Stimulated activated CD4-positive, alpha-beta T cell treated with anti-CD3 and anti-CD28 coated beads, TNF-alpha, amount 100 ng/mL, for 48 hours (primary cell): ENCODE results near the gene TACC2.
"Not testable (repeated sequence)": the region's sequence is repeated elsewhere in the genome, so short reads cannot be mapped to it uniquely, and the experiment has no call there.

Experiments
- DNase-seq, 3 donors: peaks; one replicate each; pipeline ENCODE4 v3.0.0-alpha.2; 2020; ENCODE audit warnings: low read depth in 3 of 3

TACC2 gene

DNA sequence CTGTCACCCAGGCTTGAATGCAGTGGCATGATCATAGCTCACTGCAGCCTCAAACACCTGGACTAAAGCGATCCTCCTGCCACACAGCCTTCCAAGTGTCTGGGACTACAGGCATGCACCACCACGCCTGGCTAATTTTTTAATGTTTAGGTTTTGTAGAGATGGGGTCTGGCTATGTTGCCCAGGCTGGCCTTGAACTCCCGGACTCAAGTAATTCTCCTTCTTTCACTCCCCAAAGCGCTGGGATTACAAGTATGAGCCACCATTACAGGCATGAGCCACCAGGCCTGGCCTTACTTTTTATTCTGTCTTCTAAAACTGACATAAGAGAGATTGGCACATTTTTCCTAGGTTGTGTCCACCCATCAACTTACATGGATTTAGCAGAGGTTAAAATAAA lies 33.3 kb downstream of the TACC2 start:
- DNase-seq, result no peak

DNA sequence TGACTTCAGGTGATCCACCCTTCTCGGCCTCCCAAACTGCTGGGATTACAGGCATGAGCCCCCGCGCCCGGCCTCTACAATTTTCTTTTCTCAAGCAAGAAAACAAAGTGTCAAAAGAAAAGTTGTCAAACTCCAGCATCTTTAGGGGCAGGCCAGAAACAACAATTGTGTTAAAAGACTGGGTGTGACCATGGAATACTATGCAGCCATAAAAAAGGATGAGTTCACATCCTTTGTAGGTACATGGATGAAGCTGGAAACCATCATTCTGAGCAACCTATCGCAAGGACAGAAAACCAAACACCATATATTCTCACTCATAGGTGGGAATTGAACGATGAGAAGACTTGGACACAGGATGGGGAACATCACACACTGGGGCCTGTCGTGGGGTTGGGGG lies 34.3 kb downstream of the TACC2 start:
- not testable (repeated sequence) for DNase-seq

DNA sequence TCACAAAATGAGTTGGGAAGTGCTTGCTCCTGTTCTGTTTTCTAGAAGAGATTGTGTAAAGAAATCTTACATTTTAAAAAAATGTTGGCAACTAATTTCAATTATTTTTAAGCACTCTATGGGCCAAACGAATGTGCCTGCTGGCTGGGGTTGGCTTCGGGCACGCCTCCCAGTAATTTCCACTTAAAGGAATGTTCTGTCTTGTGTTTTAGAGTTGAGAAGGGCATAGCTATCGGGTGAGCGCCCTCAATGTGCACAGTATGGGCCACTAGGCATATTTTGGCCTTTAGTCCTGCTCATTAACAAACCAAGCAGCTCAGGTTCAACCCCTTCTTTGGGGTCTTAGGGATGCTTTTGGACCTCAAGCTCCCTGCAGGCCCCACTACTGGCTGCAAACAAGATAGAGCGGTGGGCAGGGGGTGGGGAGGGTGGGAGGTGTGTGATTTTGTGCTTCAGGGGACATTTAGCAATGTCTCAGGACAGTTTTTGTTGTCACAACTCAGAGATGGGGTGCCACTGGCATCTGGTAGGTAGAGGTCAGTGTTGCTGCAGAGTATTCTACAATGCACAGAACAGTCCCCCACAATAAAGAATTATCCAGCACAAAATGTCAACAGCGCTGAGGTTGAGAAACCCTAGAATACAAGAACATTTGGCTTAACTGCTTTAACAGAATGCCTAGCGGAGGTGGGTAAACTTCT lies 40.7 kb downstream of the TACC2 start:
- no peak for DNase-seq

DNA sequence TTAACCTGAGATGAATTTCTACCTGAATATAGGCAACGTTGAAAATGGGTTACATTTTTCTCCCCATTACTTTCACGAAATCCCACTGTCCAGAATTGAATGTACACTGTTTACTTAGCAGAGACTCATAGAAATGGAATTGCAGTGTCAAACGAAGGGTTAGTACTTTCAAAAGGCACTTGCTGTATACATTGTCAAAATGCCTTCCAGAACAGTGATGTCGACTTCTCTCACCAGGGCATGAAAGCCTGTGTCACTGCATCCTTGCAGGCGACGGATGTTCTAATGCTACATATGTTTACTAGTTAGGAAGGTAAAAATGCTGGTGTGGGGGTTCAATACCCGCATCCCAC lies 41.2 kb downstream of the TACC2 start:
- no peak for DNase-seq

DNA sequence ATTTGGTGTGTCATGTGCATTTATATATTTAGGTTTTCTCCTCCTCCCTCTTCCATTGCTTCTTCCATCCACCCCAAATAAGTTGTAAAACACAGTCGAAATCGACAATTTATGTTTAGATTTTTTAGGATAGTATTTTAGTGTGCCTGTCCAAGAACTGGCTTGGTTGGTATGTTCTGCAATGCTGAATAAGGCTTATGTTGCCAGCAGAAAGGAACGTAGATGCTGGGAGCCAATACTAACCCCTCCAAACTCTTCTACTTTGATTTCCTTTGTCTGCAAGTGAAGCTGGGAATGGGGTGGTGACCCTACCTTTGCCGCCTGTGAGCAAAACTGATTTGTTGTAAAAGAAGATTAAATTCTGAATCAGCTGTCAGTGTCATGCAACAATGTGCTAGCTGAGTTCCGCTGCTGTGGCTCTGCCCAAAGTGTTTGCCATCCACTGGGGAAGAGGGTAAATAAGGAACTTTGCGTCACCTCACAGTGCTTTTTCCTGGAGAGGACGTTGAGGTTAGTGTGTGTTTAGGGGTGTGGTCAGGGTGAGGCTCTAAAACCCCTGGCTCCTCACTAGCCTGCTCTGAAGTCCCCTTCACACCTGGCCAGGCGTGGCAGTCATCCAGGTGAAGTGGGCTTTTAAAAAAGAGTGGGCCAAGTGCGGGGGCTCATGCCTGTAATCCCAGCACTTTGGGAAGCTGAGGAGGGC lies 44.4 kb downstream of the TACC2 start:
- DNase-seq, result no peak

DNA sequence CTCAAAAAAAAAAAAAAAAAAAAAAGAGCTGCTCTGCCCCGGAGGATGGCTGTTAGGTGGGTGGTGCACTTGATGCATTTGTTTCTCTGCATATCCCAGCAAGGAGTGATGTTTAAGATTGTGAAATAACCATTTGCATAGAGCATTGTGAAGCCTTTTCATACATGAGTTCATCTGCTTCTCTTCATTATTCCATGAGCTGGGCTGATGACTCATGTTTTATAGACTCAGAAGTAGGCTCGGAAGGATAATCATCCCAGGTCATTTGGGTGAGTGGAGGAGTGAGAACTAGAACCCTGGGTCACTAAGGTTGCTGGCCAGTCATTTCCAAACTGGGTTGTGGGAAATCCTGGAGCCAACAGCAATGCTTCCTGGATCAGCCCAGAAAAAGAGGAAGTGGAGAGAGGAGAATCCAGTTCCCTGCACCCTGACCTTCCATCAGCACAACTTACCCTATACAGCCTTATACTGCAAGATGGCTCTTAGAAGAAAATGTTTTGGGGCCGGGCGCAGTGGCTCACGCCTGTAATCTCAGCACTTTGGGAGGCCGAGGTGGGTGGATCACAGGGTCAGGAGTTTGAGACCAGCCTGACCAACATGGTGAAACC lies 45.3 kb downstream of the TACC2 start:
- no peak for DNase-seq

DNA sequence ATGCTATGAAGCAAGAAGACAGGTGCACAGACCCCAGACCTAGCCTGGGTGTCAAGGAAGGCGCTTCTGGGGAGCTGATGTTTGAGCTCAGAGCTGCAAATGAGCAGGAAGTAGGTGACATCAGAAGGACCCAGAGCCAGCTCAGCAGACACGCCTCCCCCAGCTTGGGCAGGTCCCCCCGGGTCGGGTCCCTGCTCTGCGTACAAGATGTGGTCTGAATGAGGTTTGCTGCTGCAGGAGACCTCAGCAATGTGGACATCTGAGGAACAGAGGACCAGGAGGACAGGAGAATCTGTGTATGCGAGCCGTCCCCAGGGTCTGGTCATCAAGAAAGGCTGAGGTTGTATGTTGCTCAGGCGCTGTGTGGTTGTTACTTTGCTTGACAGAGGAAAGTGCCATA lies 51.8 kb downstream of the TACC2 start:
- no peak for DNase-seq

DNA sequence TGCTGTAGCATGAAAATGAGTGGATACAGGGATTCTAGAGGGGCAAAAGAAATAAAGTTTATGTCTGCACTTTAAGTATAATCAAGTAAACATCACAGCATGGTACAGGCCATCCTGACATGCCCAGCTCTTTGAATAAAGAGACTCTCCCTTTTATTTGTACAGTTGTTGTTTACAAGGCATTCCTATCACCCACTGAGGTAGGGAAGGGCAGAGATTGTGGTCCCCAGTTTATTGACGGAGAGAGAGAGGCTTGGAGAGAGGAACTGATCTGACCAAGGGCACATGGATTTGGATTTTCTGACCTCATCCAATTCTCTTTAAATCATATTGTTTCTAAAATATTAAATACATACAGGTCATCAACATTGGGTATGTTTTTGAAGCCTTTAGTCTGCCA lies 53.9 kb downstream of the TACC2 start:
- no peak for DNase-seq

DNA sequence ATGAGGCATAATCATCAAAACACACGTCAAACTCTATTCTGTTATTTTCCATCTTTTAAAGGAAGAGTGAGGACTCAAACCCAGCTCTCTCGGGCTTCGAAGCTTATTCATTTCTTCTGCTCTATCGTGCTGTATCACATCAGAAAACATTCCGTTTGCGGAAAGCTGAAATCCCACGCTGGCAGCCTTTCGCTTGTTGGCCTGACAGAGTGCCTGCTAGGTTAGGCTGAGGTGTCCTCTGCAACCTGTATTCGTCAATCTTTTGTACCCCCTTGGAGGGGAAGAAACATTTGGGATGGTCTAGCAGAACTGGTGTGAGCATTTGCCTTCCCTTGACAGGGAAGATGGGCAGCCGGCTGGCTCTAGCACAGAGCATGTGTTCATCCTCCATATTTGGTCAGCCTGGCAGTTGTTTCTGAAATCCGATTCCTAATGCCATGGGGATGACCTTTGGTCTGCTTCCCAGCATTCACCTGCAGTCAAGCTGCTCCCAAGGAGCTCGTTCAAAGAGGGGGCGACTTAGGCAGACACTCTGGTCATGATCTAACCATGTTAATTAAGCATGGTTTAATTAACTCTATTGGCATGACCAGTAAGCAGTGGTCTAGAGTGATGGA lies 55.2 kb downstream of the TACC2 start:
- DNase-seq, result no peak

DNA sequence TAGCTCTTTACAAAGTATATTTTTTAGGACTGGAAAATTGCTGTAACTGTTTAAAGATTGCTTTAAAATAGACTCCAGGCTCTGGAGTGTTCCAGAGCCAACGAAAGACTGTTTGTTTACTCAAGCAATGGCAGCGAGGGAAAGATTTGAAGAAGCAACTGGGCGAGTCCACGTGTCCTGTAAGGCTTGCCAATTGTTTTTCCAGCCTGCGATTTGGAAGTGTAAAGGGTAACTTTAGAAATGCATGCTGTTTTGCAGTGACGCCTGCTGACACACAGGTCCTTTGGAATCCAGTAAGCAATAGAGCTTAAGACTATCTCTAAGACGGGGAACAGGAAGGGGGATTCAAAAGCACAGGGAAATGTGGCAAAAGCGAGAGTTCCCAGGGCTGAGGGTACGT lies 55.8 kb downstream of the TACC2 start:
- DNase-seq, result no peak

DNA sequence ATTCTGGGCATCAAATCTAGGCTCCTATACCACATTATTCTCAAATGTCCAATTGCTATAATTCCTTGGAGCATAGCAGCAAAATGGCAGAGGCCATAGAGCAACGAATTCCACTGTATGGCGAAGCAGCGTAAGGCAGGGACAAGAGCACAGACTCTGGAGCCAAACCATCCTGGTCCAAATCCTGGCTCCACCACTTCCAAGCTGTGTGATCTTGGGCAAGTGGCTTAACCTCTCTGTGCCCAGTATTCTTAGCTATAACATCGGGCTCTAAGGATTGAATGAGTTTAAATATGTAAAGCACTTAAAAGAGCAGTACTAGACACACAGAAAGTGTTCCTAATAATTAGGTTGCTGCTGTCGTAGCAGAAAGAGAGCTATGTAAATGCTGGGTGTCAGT lies 56.2 kb downstream of the TACC2 start:
- no peak for DNase-seq

DNA sequence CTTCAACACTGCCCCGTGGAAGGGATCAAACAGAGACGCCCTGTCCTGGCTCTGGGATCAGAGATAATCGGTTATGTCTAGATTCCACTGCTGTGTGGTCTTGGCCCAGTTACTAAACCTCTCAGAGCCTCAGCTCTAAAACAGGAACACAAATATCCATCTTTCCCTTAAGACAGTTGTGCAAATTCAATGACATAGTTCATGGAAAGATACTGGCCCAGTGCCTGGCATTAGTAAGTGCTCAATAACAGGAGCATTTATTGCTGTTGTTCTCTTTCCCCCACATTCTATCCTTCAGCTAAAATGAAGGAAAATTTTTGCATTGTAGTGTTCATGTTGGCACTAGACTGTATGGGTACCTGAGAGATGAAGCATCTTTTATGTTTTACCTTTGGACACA lies 58.6 kb downstream of the TACC2 start:
- no peak for DNase-seq

DNA sequence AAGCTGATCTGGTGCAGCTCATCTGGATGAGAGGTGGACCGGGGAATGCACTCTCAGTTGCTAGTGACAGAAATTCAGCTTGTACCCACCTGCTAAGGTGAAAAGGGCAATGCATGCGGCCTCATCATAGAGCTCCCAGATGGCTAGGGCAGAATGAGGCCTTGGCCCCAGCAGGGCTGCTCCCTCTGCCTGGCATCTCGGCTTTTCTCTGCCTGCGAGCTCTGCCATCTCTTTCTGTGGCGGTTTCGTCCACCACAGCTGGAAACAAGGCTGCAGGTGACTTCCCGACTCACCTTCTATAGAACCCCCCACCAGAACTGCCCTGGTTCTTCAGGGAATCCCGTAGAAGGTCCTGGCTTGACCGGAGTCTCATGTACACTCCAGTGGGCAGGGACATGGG lies 60.1 kb downstream of the TACC2 start:
- no peak for DNase-seq

DNA sequence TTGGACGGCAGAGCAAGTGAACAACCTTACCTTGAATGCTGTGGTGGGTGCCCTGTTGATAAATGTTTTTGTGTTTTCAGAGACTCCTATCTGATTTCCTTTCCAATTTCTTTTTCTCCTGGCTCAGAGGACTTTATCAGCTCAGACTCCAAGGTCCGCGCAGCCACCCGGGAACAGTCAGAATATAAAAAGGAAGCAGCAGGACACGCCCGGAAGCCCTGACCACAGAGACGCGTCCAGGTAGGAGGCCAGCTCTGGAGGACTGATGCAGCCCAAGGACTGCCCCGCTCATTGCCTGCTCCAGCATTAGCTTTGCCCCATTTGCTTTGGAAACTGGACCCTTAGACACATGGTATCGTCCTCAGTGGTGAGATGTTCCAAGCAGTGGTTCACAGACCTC lies 61.3 kb downstream of the TACC2 start:
- no peak for DNase-seq

DNA sequence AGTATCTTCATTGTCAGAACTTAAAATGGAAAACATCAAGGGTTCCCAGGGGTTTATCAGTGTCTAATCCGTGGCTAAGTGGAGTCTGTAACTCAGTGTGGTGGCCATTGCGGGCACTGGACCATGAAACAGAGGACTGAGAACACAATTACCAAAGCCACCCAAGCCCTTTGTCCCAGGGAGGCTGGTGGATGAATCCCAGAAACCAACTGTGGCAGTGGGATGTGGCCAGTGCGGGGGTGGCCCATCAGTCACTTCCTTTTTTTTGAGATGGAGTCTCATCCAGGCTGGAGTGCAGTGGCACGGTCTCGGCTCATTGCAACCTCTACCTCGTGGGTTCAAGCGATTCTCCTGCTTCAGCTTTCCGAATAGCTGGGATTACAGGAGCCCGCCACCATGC lies 61.8 kb downstream of the TACC2 start:
- DNase-seq, result no peak

DNA sequence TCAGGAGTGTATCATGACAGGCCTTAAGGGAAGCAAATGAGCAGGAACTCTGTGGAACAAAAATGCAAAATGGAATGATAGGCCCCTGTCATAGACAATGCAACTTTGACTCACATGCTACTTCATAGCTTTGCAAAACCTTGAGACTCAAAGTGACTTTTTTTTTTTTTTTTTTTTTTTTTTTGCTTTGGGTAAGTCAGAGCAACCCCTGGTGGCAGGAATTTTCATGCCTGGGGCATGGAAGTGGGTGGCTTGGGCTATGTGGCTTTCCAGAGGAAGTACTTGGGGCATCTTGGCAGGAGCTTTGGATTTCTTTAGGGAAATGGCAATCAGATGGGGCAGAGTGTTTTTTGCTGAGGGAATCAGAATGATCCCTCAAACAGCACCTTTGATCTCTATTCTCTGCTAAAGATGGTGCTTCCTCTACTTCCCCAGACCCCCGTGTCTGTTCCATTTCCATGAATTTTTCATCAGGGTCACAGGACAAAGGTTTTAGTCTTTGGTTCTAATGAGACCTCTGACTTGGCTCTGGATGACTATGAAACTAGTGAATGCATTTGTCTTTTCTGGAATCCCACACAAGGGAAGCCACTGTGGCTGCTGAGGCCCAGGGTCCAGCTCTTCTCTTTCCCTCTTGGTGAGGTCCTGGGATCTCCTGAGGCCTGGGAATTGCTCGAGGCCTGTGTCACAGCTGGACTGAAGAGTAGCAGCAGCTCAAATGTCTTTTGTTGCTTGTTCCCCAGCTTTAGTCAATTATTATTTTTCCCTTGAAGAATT lies 62.8 kb downstream of the TACC2 start:
- no peak for DNase-seq

DNA sequence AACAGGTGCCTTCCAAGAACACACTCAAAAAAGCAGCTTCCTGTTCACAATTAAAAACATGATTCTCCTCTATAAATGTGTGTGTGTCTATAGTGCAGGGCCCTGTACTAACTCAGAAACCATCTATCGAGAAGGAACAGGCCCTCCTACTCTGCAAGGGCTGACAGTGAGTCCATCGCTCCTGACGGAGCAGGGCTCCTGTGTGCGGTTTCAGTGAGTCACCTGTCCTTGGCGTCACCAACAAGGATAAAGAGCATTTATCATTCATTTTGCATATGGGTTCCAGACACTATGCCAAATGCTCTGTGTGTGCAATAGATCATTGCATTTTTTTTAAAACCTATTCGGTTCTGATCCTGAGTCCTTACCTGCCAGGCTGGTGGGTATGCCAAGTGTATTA lies 63.7 kb downstream of the TACC2 start:
- no peak for DNase-seq

DNA sequence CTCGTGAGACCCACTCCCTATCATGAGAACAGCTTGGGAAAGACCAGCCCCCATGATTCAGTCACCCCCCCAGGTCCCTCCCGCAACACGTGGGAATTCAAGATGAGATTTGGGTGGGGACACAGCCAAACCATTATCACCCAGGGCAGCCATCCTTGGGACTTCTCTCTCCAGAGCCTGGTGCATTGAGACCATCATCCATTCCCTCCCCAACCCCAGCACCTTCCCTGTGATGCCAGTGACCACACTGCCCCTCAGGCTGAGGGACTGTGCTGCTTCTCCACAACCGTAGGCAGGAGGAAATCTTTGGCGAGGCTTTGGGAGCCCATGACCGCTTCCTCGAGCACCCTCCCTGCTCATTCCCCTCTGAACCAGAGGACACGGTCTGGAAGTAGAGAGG lies 64.4 kb downstream of the TACC2 start:
- DNase-seq, result no peak

DNA sequence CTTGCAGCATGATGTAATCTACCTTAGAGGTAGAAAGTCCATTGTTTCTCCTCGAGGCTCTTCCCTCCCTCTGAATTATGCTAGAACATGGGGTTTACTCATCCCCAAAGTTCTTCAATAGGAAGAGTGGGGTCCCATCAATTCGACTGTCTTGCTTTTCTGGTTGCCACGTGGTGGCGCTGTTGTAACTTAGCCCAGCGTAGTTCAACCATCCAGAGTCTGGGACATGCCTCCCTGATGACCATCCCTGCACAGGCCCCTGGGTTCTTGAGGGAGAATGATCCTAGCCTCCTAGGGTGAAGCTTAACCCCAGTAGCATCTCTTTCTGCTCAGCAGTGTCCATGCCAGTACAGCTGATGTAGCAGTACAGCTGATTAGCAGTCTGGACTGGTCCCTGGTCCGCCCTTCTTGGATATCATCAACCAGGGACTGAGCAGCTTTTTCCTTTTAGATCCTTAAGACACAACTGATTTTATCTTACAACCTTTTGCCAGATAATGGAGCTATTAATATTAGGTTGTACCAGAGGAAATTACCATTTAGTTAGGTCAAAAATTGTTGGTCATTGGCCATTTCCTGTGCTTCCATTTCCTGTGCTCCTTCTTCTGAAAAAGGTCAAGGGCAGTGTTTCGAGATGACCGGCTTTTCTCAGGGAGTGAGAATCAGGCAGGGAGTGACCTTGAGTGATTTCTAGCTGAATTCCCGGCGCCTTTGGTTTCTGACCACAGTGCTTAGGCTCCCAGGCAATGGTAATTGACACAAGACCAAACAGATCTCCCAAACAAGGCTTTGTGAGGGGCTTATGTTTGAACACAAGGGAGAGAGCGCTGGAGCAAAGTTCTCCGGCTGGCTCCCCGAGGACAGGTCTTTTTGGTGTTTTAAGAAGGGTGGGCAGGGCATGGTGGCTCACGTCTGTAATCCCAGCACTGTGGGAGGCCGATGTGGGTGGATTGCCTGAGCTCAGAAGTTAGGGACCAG lies 65.4 kb downstream of the TACC2 start:
- DNase-seq, result no peak

DNA sequence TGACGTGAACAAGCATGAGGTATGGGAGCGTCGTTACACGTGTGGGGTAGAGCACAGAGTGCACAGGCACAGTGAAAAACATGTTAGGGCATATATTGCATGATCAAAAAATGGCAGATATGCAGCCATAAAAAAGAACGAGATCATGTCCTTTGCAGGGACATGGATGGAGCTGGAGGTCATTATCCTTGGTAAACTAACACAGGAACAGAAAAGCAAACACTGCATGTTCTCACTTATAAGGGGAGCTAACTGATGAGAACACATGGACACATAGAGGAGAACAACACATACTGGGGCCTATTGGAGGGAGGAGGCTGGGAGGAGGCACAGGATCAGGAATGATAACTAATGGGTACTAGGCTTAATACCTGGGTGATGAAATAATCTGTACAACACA lies 66.3 kb downstream of the TACC2 start:
- DNase-seq, result no peak
